Esophagus (tissue), 2 donors: ENCODE data around the gene CERS6. TPM values are rescaled to one million over a fixed set of nuclear protein-coding genes. Genes with fewer than 3 reads are reported as not detected.
"Not testable (repeated sequence)": the region's sequence is repeated elsewhere in the genome, so short reads cannot be mapped to it uniquely, and the experiment has no call there.

ENCODE experiments used
- H3K27ac ChIP-seq, 2 donors: one replicate each; pipeline ENCODE4 v1.5.1; 2013; ENCODE audit warnings: low read depth in 2 of 2, mild to moderate bottlenecking in 2 of 2, inconsistent platforms in 1 of 2, low read length in 1 of 2, moderate library complexity in 1 of 2
- H3K27me3 ChIP-seq, 2 donors: one replicate each; pipeline ENCODE4 v1.6.1; 2013; ENCODE audit warnings: low read length in 2 of 2, control low read depth in 1 of 2, mild to moderate bottlenecking in 1 of 2; ENCODE audit not compliant: insufficient read depth in 2 of 2, control insufficient read depth in 1 of 2
- H3K36me3 ChIP-seq, 2 donors: one replicate each; pipeline ENCODE4 v1.6.1; 2013; ENCODE audit warnings: low read length in 1 of 2; ENCODE audit not compliant: control insufficient read depth in 2 of 2, insufficient read depth in 2 of 2
- H3K4me1 ChIP-seq, 2 donors: one replicate each; pipeline ENCODE4 v1.6.1; 2013; ENCODE audit warnings: low read length in 1 of 2; ENCODE audit not compliant: control insufficient read depth in 2 of 2, insufficient read depth in 2 of 2
- H3K4me3 ChIP-seq, 2 donors: one replicate each; pipeline ENCODE4 v1.5.1; 2013; ENCODE audit warnings: low read length in 2 of 2, mild to moderate bottlenecking in 2 of 2, low read depth in 1 of 2, moderate library complexity in 1 of 2
- H3K9me3 ChIP-seq, 2 donors: one replicate each; pipeline ENCODE4 v1.6.1; 2013; ENCODE audit warnings: mild to moderate bottlenecking in 2 of 2, low read depth in 1 of 2, low read length in 1 of 2, moderate library complexity in 1 of 2; ENCODE audit not compliant: control insufficient read depth in 2 of 2, insufficient read depth in 1 of 2
- WGBS, 2 donors: extraction: QIAGEN DNeasy Blood & Tissue Kit; methylation state at CpG; one replicate each; pipeline ENCODE4 v1.1.7; 2013; 5-methylcytosine and 5-hydroxymethylcytosine counted together
- polyA plus RNA-seq, 2 donors: library from polyadenylated mRNA; stranded (reverse); fragments of 200-250 nt; gene quantifications; one replicate each; pipeline ENCODE4 v1.2.3, GENCODE V29; 2013
- donor health status: healthy with polysubstance abuse.
- donor health status: Bipolar disorder and iron deficiency.

The CERS6 gene
- polyA plus RNA-seq, 2 donors: 4.2 to 7.6 TPM

DNA sequence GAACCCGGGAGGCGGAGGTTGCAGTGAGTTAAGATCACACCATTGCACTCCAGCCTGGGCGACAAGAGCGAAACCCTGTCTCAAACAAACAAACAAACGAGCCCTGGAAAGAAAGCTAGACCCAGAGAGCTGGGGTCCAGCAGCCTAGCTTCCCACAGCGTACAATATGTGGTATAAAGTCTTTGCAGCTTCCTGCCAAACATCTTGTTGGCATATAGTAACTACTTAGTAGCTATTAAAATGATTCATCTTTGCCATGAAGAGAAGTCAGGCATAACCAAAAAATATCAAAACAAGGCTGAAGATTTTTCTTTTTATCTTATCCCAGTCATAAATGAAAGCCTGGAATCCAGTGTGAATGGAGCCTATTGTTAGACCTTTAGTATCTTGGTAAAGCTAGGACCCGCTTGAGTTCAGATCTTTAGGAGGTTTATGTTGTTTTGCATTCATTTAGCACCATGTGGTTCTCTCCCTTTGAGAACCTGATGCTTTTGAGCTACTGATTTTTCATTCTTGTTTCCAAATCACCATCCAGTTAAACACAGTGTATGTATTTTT lies 206.7 kb downstream of the CERS6 start:
- Histone ChIP-seq H3K36me3 (no peaks in the 10 kb centered on the region), H3K4me3 (no peak overlapping the region), H3K4me1 (no peaks in the 10 kb centered on the region), H3K27ac (no peak overlapping the region), H3K9me3 (no peaks in the 10 kb centered on the region), H3K27me3 (no peaks in the 10 kb centered on the region)
- WGBS, 2 donors: 76 to 80% methylated on average over 7 of the region's 7 CpGs

DNA sequence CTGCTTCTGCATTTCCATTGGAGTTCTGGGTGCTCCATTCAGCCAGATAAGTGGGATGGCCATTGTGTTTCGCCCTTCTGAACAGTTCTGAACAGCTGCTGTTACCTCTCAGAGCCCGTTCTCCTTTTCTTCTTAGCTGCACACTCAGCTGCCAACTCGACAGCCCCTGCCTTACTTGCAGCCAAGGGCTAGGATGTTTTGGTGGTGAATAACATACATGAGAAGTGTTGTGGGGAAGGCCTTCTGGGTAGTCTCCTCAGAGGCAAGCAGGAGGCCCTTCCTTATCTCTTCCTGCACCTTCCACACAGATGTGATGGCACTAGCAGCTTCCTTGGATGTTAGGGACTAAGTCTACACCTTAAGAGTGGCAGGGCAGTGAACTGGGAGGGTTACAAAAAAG lies 207.9 kb downstream of the CERS6 start:
- Histone ChIP-seq H3K27me3 (no peaks in the 10 kb centered on the region), H3K4me1 (no peaks in the 10 kb centered on the region), H3K36me3 (no peaks in the 10 kb centered on the region), H3K4me3 (no peak overlapping the region), H3K27ac (no peak overlapping the region), H3K9me3 (no peaks in the 10 kb centered on the region)
- 93 to 97% methylated on average over 3 of the region's 3 CpGs for WGBS, 2 donors

DNA sequence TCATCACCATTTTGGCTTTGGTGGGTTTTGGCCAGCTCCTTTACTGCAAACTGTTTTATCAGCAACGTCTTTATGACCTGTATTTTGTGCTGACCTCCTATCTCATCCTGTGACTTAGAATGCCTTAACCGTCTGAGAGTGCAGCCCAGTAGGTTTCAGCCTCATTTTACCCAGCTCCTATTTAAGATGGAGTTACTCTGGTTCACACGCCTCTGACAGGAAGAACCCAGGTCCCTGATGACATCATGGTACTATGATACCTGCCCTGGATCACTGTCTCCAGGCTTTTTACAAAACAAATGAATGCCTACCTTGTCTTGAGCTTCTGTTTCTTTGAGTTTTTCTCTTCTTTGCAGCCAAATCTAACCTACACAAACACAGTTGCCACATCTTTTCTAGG lies 208.6 kb downstream of the CERS6 start:
- H3K27me3 ChIP-seq, H3K4me1 ChIP-seq, H3K9me3 ChIP-seq, H3K36me3 ChIP-seq, H3K4me3 ChIP-seq, H3K27ac ChIP-seq: not testable (repeated sequence)
- whole genome bisulfite sequencing, 2 donors: 87 to 91% methylated on average over 3 of the region's 3 CpGs

DNA sequence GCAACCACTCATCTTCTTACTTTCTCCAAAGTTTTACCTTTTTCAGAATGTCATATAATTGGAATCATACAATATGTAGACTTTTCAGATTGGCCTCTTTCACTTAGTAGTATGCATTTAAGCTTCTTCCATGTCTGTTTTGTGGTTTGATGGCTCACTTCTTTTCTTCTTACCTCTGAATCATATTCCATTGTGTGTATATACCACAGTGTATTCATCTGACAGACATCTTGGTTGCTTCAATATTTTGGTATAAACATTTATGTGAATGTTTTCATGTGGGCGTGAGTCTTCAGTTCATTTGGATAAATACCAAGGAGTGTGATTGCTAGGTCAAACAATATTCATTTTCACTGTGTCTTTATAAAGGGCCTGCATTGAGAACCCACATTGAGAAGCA lies 210.3 kb downstream of the CERS6 start:
- WGBS, 2 donors: 70 to 77% methylated on average over 1 of the region's 1 CpG
- no peaks in the 10 kb centered on the region for H3K27me3 ChIP-seq
- no peaks in the 10 kb centered on the region for H3K36me3 ChIP-seq
- H3K4me3 ChIP-seq: no peak overlapping the region
- no peaks in the 10 kb centered on the region for H3K4me1 ChIP-seq
- H3K9me3 ChIP-seq: no peaks in the 10 kb centered on the region
- no peak overlapping the region for H3K27ac ChIP-seq

DNA sequence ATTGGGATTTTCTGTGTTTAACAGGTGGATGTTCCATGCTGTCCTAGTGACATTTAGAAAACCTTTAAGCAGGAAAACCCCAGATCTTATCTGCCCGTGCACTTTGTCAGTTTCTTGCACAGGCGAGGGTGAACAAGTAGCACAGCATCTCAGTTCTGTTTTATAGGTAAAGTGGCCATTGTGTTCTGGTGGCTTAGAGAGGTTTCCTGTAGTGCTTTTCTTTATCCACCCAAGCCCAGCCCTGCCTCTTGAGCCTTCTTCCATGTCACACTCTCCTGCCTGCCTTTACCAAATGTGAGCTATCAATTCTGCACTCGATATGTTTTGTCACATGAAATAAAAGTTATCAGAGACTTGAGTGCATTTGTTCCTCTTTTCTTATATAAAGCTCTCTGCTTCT lies 211.1 kb downstream of the CERS6 start:
- no peak overlapping the region for H3K27ac ChIP-seq
- H3K9me3 ChIP-seq: no peaks in the 10 kb centered on the region
- H3K27me3 ChIP-seq: no peaks in the 10 kb centered on the region
- H3K4me3 ChIP-seq: no peak overlapping the region
- no peaks in the 10 kb centered on the region for H3K4me1 ChIP-seq
- 69 to 77% methylated on average over 3 of the region's 3 CpGs for WGBS, 2 donors
- H3K36me3 ChIP-seq: no peaks in the 10 kb centered on the region

DNA sequence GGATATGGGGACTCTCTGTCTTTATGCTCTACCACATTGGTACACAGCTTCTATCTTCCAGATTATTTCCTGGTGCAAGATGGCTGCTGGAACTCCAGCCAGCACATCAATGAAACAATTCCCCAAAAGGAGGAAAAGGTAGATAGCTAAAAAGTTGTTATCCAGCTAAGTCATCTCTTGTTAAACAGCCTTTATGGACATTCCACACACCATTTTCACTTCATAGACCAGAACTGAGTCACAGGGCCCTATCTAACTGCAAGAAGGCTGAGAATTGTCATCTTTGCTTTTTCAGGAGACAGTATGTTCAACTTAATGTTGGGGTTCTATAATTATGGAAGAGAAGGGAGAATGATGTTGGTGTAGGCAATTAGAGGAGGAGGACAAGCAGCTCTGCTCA lies 213.1 kb downstream of the CERS6 start:
- no peak overlapping the region for H3K4me3 ChIP-seq
- H3K27me3 ChIP-seq: no peaks in the 10 kb centered on the region
- H3K27ac ChIP-seq: no peak overlapping the region
- H3K9me3 ChIP-seq: no peaks in the 10 kb centered on the region
- H3K36me3 ChIP-seq: no peaks in the 10 kb centered on the region
- no peaks in the 10 kb centered on the region for H3K4me1 ChIP-seq

DNA sequence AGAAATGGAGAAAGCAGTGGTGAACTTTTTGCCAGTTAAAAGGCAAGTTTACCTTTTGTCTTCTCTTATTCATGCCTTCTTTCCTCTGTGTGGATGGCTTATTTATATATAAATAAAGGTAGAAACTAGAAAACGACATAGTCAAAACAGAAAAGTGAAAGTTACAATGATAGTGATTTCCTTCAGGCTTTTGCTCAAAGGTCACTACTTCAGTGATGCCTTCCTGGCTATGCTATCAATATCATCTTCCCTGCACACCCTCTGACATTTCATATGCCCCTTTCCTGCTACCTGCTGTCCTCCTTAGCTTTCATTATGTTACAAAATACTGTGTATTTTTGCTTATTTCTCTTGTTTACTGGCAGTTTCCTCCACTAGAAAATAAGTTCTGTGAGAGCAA lies 214.4 kb downstream of the CERS6 start:
- Histone ChIP-seq H3K27ac (no peak overlapping the region), H3K4me1 (no peaks in the 10 kb centered on the region), H3K9me3 (no peaks in the 10 kb centered on the region), H3K27me3 (no peaks in the 10 kb centered on the region), H3K36me3 (no peaks in the 10 kb centered on the region), H3K4me3 (no peak overlapping the region)
- WGBS, 2 donors: 70 to 75% methylated on average over 1 of the region's 1 CpG

DNA sequence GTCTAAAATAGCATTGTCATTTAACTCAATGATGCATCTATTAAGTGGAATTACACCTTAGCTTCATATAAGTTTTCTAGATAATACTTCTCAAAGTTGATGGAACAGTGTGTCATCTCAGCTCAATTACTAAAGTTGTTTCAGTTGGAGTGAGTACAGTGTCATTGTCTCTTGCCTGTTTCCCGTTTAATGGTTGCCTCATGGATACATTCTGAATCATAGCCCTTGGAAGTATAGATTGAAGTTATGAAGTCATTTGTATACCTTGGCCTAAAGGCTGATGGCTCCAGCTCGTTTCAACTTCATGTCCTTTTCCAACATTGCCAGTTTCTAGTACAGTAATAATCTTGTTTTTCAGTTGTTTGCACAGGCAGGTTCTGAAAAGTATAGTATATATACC lies 215.9 kb downstream of the CERS6 start:
- Histone ChIP-seq H3K4me3 (no peak overlapping the region), H3K9me3 (no peaks in the 10 kb centered on the region), H3K27ac (no peak overlapping the region), H3K36me3 (no peaks in the 10 kb centered on the region), H3K4me1 (no peaks in the 10 kb centered on the region), H3K27me3 (no peaks in the 10 kb centered on the region)
- WGBS, 2 donors: 47 to 60% methylated on average over 2 of the region's 2 CpGs

DNA sequence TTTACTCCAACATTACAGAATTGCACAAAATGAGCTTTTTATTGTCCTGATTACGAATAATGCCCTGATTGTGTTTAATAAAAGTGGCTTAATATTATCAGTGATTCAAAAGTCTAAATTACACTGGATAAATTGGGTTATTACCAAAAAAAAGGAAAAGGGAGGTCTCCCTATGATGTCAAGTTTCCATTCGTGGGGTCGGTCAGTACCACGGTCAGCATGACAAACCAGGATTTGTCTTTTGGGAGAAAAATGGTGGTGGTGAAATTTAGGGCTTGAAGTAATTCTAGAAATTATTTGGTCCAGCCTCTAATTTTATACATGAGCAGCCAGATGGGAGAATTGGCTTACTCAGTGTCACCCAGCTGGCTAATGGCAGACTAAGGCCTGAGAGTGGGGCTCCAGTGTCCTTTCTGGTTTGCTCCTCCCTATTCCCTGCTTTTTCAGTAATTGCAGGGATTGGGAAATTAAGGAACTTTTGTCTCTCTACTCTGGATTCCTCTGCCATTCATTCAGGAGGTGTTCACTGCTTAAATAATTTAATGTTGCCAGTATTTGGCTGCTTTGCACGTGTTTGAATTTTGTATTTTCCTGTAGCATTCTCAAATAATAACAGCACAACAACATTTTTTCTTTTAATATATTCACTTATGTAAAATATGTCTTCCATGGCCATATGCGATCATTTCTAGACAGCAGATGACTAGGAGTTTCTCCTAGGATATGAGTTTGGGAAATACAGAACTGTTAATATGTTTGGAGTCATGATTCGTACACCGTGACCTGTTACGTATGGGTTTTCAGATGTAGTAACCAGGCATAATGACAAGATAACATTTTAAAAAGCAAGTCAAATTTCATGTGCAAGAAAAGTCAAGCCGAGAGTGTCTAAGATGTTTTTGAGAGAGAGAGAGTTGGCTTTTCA lies 217.5 kb downstream of the CERS6 start:
- Histone ChIP-seq H3K36me3 (no peaks in the 10 kb centered on the region), H3K9me3 (no peaks in the 10 kb centered on the region), H3K4me3 (no peak overlapping the region), H3K4me1 (no peaks in the 10 kb centered on the region), H3K27me3 (no peaks in the 10 kb centered on the region), H3K27ac (no peak overlapping the region)
- WGBS, 2 donors: 86 to 87% methylated on average over 10 of the region's 10 CpGs
